ENCODE results near the gene TUBB3. TPM values are rescaled to one million over a fixed set of nuclear protein-coding genes. Genes with fewer than 3 reads are reported as not detected.

Gene TUBB3
- total and polyA plus RNA-seq, 7 experiments from 2014 or later = 0.22 to 2.8 (median 0.48) TPM; not detected in 4

GRCh38 chr16:89921702-89922476, 1.3 kb upstream of the TUBB3 start:
- ChIA-PET POLR2A (interaction anchor here (0.7 to 1.4 kb wide), 3 partner anchors 25 to 222 kb away, joined by 3 to 4 read pairs (median 3); no protein-coding TSS in a partner anchor), CTCF (no interaction called here)
- intact Hi-C loops (cut with micrococcal nuclease) = loop anchor here in 1 of 2 donors (10.0 kb wide), 1 partner anchor 93 kb away; the partner anchor contains the start of gene DBNDD1
- peaks cover 6 to 42% (median 17%) of the 10 kb centered on the region in 5 donors for H3K27me3 Mint-ChIP-seq
- ATAC-seq = no peak
- no peaks in the 10 kb centered on the region for H3K36me3 ChIP-seq (ENCODE audit: control insufficient read depth in 2 of 3, insufficient read depth in 3 of 3, low read length in 3 of 3)
- H3K36me3 Mint-ChIP-seq = no peaks in the 10 kb centered on the region
- H3K9me3 ChIP-seq (ENCODE audit: control insufficient read depth in 2 of 3, low read length in 3 of 3) = no peaks in the 10 kb centered on the region
- no peak overlapping the region for H3K4me3 ChIP-seq (ENCODE audit: low read length)
- no peak overlapping the region for H3K27ac ChIP-seq (ENCODE audit: low read depth, low read length)
- H3K9me3 Mint-ChIP-seq = no peaks in the 10 kb centered on the region
- peaks cover 19 to 49% (median 40%) of the 10 kb centered on the region in 7 donors for H3K4me1 Mint-ChIP-seq
- peak in 1 of 9 donors; percentile 47 for DNase-seq
- peaks cover 0 to 15% of the 10 kb centered on the region in 2 donors for H3K27me3 ChIP-seq (ENCODE audit: control insufficient read depth in 2 of 2, insufficient read depth in 2 of 2, low read length in 2 of 2)
- H3K4me1 ChIP-seq (ENCODE audit: control insufficient read depth in 2 of 2, insufficient read depth in 2 of 2, low read length in 2 of 2) = peaks cover 20 to 25% of the 10 kb centered on the region in 2 donors
- H3K4me3 Mint-ChIP-seq = peak overlapping the region in 8 of 10 donors; percentile 27 to 78 (median 44)
- H3K27ac Mint-ChIP-seq = peak overlapping the region in 1 of 9 donors; percentile 65

- ChIA-PET POLR2A (interaction anchor here (0.7 to 1.4 kb wide), 3 partner anchors 25 to 222 kb away, joined by 3 to 4 read pairs (median 3); no protein-coding TSS in a partner anchor), CTCF (no interaction called here)
- H3K9me3 ChIP-seq (ENCODE audit: control insufficient read depth in 2 of 3, low read length in 3 of 3) = no peaks in the 10 kb centered on the region
- Mint-ChIP-seq H3K27me3 (peaks cover 6 to 42% (median 17%) of the 10 kb centered on the region in 5 donors), H3K36me3 (no peaks in the 10 kb centered on the region), H3K27ac (peak overlapping the region in 1 of 9 donors; percentile 68), H3K4me3 (peak overlapping the region in 8 of 10 donors; percentile 27 to 78 (median 46)), H3K9me3 (no peaks in the 10 kb centered on the region), H3K4me1 (peaks cover 17 to 46% (median 36%) of the 10 kb centered on the region in 7 donors)
- intact Hi-C loops (cut with micrococcal nuclease) = loop anchor here in 1 of 2 donors (10.0 kb wide), 1 partner anchor 92 kb away; the partner anchor contains the start of gene DBNDD1
- no peaks in the 10 kb centered on the region for H3K36me3 ChIP-seq (ENCODE audit: control insufficient read depth in 2 of 3, insufficient read depth in 3 of 3, low read length in 3 of 3)
- H3K4me3 ChIP-seq (ENCODE audit: low read length) = no peak overlapping the region
- peaks cover 14 to 20% of the 10 kb centered on the region in 2 donors for H3K4me1 ChIP-seq (ENCODE audit: control insufficient read depth in 2 of 2, insufficient read depth in 2 of 2, low read length in 2 of 2)
- DNase-seq (peak in 1 of 9 donors; percentile 42), ATAC-seq (no peak)
- no peak overlapping the region for H3K27ac ChIP-seq (ENCODE audit: low read depth, low read length)
- H3K27me3 ChIP-seq (ENCODE audit: control insufficient read depth in 2 of 2, insufficient read depth in 2 of 2, low read length in 2 of 2) = peaks cover 0 to 15% of the 10 kb centered on the region in 2 donors
Observed at GRCh38 chr16:89922477-89922883, 662 bp upstream of the TUBB3 start.

DNA sequence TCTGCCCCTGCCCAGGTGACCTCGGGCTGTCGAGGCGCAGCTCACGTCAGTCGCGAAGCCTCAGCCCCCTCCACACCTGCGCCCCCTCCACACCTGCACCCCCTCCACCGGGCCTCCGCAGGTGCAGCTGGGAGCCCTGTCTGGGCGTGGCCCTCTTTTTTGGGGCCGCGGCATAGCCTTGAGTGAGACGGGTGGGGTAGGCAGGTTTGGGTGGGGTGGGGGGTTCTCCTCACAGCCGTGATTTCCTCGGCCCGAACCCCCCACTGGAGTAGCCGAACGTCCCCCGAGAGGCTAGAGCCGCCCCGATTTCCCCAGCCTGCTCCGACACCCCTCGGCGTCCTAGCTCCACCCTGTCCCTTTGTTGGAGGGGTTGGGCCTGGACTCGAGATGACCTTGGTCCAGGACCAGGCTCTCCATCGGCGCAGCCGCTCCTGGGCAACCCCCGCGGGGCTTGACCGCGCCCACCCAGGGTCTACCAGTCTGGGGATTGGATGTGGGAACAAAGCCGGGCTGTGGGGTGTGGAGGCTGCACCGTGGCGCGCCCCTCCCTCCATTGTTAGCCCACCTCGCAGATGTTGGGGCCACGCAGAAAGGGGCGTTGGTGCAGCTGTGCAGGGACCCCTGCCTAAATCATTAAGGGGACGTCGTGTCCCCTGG, 626 bp downstream of the TUBB3 start:
- Mint-ChIP-seq H3K4me1 (peaks cover 12 to 38% (median 27%) of the 10 kb centered on the region in 7 donors), H3K9me3 (no peaks in the 10 kb centered on the region), H3K27me3 (peaks cover 6 to 39% (median 20%) of the 10 kb centered on the region in 5 donors), H3K36me3 (no peaks in the 10 kb centered on the region), H3K4me3 (peak overlapping the region in 2 of 10 donors; percentile 12 to 31), H3K27ac (no peak overlapping the region)
- intact Hi-C loops (cut with micrococcal nuclease) = loop anchor here in 1 of 2 donors (10.0 kb wide), 1 partner anchor 91 kb away; the partner anchor contains the start of gene DBNDD1
- ATAC-seq (no peak), DNase-seq (peak in 1 of 9 donors; percentile 29)
- ChIA-PET CTCF (interaction anchor here (1.2 kb wide), 1 partner anchor 11 kb away, joined by 3 read pairs; no protein-coding TSS in a partner anchor), POLR2A (no interaction called here)
- Histone ChIP-seq H3K9me3 (ENCODE audit: control insufficient read depth in 2 of 3, low read length in 3 of 3) (no peaks in the 10 kb centered on the region), H3K36me3 (ENCODE audit: control insufficient read depth in 2 of 3, insufficient read depth in 3 of 3, low read length in 3 of 3) (no peaks in the 10 kb centered on the region), H3K4me3 (ENCODE audit: low read length) (no peak overlapping the region), H3K27ac (ENCODE audit: low read depth, low read length) (no peak overlapping the region), H3K27me3 (ENCODE audit: control insufficient read depth in 2 of 2, insufficient read depth in 2 of 2, low read length in 2 of 2) (peaks cover 4 to 15% of the 10 kb centered on the region in 2 donors), H3K4me1 (ENCODE audit: control insufficient read depth in 2 of 2, insufficient read depth in 2 of 2, low read length in 2 of 2) (peaks cover 1 to 8% of the 10 kb centered on the region in 2 donors)

DNA sequence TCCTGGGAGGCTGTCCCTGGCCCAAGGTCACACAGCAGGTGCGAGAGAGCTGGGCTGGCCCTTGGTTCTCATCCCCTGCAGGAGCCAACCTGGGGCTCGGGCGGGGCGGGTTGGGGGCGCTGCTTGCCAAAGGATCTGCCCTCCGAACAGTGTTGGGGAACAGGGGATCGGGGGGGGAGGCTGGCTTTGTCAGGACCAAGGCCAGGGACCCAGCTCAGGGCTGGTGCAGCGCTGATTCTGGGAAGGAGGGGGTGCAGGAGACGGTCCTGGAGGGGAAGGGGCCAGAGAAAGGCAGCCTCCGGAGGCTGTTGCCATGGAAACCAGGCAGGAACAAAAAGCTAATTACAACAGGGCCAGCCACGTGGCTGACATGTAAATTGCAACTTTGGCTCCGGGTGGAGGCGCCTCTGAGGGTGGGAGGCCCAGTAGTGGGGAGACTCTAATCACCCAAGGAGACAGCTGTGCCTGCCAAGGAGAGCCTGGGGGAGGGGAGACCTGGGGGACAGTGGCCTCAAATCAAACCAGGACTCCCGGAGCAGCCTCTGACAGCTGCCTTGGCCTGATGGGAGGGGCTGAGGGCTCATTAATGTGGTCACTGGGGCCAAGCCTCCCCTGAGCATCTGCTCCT, 1.3 kb downstream of the TUBB3 start:
- Histone ChIP-seq H3K4me3 (ENCODE audit: low read length) (no peak overlapping the region), H3K27me3 (ENCODE audit: control insufficient read depth in 2 of 2, insufficient read depth in 2 of 2, low read length in 2 of 2) (peaks cover 4 to 15% of the 10 kb centered on the region in 2 donors), H3K9me3 (ENCODE audit: control insufficient read depth in 2 of 3, low read length in 3 of 3) (no peaks in the 10 kb centered on the region), H3K27ac (ENCODE audit: low read depth, low read length) (no peak overlapping the region), H3K36me3 (ENCODE audit: control insufficient read depth in 2 of 3, insufficient read depth in 3 of 3, low read length in 3 of 3) (no peaks in the 10 kb centered on the region), H3K4me1 (ENCODE audit: control insufficient read depth in 2 of 2, insufficient read depth in 2 of 2, low read length in 2 of 2) (peaks cover 0 to 4% of the 10 kb centered on the region in 2 donors)
- Mint-ChIP-seq H3K27ac (peak overlapping the region in 1 of 9 donors; percentile 19), H3K9me3 (no peaks in the 10 kb centered on the region), H3K4me3 (peak overlapping the region in 4 of 10 donors; percentile 5 to 56 (median 18)), H3K36me3 (no peaks in the 10 kb centered on the region), H3K4me1 (peaks cover 9 to 36% (median 24%) of the 10 kb centered on the region in 7 donors), H3K27me3 (peaks cover 6 to 37% (median 24%) of the 10 kb centered on the region in 5 donors)
- peak; percentile 42 for ATAC-seq
- intact Hi-C loops (cut with micrococcal nuclease) = loop anchor here in 1 of 2 donors (10.0 kb wide), 1 partner anchor 90 kb away; the partner anchor contains the start of gene DBNDD1
- ChIA-PET CTCF (interaction anchor here (1.2 kb wide), 1 partner anchor 12 kb away, joined by 3 read pairs; no protein-coding TSS in a partner anchor), POLR2A (no interaction called here)
- peak in 6 of 9 donors; percentile 39 to 58 (median 46) for DNase-seq

GRCh38 chr16:89924925-89925307, 1.8 kb downstream of the TUBB3 start:
- CTCF ChIA-PET = no interaction called here
- DNase-seq = no peak
- H3K4me3 Mint-ChIP-seq = peak overlapping the region in 3 of 10 donors; percentile 23 to 58 (median 55)
- POLR2A ChIA-PET = no interaction called here
- intact Hi-C loops (cut with micrococcal nuclease) = loop anchor here in 1 of 2 donors (10.0 kb wide), 1 partner anchor 90 kb away; the partner anchor contains the start of gene DBNDD1
- H3K4me1 Mint-ChIP-seq = peaks cover 4 to 34% (median 18%) of the 10 kb centered on the region in 7 donors
- Histone ChIP-seq H3K9me3 (ENCODE audit: control insufficient read depth in 2 of 3, low read length in 3 of 3) (no peaks in the 10 kb centered on the region), H3K4me1 (ENCODE audit: control insufficient read depth in 2 of 2, insufficient read depth in 2 of 2, low read length in 2 of 2) (peaks cover 0 to 4% of the 10 kb centered on the region in 2 donors), H3K27ac (ENCODE audit: low read depth, low read length) (no peak overlapping the region), H3K27me3 (ENCODE audit: control insufficient read depth in 2 of 2, insufficient read depth in 2 of 2, low read length in 2 of 2) (peaks cover 4 to 15% of the 10 kb centered on the region in 2 donors), H3K36me3 (ENCODE audit: control insufficient read depth in 2 of 3, insufficient read depth in 3 of 3, low read length in 3 of 3) (no peaks in the 10 kb centered on the region), H3K4me3 (ENCODE audit: low read length) (no peak overlapping the region)
- no peaks in the 10 kb centered on the region for H3K36me3 Mint-ChIP-seq
- H3K9me3 Mint-ChIP-seq = peaks cover 0 to 1% (median 0%) of the 10 kb centered on the region in 11 donors
- peaks cover 6 to 35% (median 28%) of the 10 kb centered on the region in 5 donors for H3K27me3 Mint-ChIP-seq
- H3K27ac Mint-ChIP-seq = no peak overlapping the region
- ATAC-seq = no peak
